Measurements from ENCODE around the gene SPEN.

GRCh38 chr1:15963363-15963967 is 116.0 kb downstream of the SPEN start:
- TF ChIP-seq CTCF (IDR thresholded peaks at IDR 0.05 in 2 of 3, conservative IDR thresholded peaks at IDR 0.05 in 1 of 3; ENCODE audit: control insufficient read depth in 2 of 3, extremely low read depth in 1 of 3, insufficient read depth in 1 of 3, low read depth in 3 of 3, low read length in 3 of 3) (no peak), POLR2AphosphoS5 (IDR thresholded peaks at IDR 0.05; ENCODE audit: low read length) (no peak), TAF1 (IDR thresholded peaks at IDR 0.05; ENCODE audit: borderline replicate concordance, low read depth, low read length) (no peak), NBN (IDR thresholded peaks at IDR 0.05) (no peak), ZNF274 (IDR thresholded peaks at IDR 0.05; ENCODE audit: insufficient read depth, insufficient read length) (no peak), BHLHE40 (IDR thresholded peaks at IDR 0.05; ENCODE audit: borderline replicate concordance in 1 of 2, low read depth in 2 of 2, low read length in 1 of 2) (no peak), BCL3 (IDR thresholded peaks at IDR 0.05; ENCODE audit: borderline replicate concordance, insufficient read depth, low read depth, low read length, poor library complexity, severe bottlenecking) (no peak), USF1 (IDR thresholded peaks at IDR 0.05; ENCODE audit: borderline replicate concordance, extremely low read length, insufficient read depth, low read depth, low read length) (no peak), BRCA1 (IDR thresholded peaks at IDR 0.05; ENCODE audit: low read depth, low read length) (no peak), PBX3 (IDR thresholded peaks at IDR 0.05; ENCODE audit: insufficient replicate concordance, low read depth, low read length) (no peak), POLR2A (IDR thresholded peaks at IDR 0.05; ENCODE audit: low read depth, low read length) (no peak), FOXK2 (IDR thresholded peaks at IDR 0.05) (no peak), REST (IDR thresholded peaks at IDR 0.05; ENCODE audit: low read depth, low read length) (no peak)
